ENCODE results near the gene LCLAT1.
"Not testable (repeated sequence)": the region's sequence is repeated elsewhere in the genome, so short reads cannot be mapped to it uniquely, and the experiment has no call there.

LCLAT1 gene

DNA sequence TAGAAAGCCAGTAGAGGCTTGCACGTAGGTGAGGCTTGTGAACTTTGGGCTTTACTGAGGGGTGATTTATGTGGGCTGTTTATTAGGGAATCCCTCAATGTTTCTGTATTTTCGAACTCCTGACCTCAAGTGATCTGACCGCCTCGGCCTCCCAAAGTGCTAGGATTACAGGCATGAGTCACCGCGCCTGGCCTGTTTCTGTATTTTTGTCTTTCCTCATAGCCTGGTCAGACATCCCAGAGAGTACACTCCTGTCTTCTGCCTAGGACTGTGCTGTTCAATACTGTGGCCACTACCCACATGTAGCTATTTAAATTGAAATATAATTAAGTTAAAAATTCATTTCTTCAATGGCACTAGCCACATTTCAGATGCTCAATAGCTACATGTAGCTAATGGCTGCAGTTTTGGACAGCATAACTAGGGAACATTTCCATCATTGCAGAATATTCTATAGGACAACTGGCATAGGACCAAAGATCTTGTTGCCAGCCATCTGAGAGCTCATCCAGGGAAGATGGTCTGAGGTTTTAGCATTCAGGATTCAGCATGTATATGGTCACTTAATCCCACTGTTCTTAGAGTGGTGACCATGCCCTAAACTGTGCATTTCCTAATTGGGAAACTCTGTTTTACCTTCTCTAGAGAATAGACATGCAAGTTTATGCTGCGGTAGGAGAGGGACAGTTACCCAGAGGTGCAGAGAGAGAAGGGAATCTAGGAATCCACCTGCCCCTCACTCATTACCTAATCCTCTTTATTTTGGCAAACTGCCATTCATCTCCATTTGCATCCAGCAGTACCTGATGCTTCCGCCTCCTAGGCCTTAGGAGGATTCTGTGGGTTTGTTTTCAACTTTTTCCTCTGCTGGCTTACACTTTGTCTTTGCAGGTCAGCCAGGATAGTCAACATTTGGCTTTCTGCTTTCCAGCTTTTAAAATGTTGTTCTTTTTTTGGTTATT, 64.4 kb downstream of the LCLAT1 start (continued):
- TF ChIP-seq, protein P1, sequence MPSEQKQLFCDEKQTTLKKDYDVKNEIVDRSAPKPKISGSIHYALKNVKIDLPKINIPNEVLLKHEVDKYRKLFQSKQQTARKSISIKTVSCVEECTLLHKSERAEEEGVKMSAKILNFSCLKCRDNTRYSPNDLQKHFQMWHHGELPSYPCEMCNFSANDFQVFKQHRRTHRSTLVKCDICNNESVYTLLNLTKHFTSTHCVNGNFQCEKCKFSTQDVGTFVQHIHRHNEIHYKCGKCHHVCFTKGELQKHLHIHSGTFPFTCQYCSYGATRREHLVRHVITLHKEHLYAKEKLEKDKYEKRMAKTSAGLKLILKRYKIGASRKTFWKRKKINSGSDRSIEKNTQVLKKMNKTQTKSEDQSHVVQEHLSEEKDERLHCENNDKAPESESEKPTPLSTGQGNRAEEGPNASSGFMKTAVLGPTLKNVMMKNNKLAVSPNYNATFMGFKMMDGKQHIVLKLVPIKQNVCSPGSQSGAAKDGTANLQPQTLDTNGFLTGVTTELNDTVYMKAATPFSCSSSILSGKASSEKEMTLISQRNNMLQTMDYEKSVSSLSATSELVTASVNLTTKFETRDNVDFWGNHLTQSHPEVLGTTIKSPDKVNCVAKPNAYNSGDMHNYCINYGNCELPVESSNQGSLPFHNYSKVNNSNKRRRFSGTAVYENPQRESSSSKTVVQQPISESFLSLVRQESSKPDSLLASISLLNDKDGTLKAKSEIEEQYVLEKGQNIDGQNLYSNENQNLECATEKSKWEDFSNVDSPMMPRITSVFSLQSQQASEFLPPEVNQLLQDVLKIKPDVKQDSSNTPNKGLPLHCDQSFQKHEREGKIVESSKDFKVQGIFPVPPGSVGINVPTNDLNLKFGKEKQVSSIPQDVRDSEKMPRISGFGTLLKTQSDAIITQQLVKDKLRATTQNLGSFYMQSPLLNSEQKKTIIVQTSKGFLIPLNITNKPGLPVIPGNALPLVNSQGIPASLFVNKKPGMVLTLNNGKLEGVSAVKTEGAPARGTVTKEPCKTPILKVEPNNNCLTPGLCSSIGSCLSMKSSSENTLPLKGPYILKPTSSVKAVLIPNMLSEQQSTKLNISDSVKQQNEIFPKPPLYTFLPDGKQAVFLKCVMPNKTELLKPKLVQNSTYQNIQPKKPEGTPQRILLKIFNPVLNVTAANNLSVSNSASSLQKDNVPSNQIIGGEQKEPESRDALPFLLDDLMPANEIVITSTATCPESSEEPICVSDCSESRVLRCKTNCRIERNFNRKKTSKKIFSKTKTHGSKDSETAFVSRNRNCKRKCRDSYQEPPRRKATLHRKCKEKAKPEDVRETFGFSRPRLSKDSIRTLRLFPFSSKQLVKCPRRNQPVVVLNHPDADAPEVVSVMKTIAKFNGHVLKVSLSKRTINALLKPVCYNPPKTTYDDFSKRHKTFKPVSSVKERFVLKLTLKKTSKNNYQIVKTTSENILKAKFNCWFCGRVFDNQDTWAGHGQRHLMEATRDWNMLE (tag by site-specific recombination; conservative IDR thresholded peaks at IDR 0.05; ENCODE audit: low read depth) = no peak
- TF ChIP-seq KLF1 (tag by site-specific recombination; IDR thresholded peaks at IDR 0.05) = no peak
- peak; percentile 58; the same call in 1 of the 2 replicates for TF ChIP-seq ZBTB17 (tag by site-specific recombination; IDR thresholded peaks at IDR 0.05)
- no peak for TF ChIP-seq ZNF112 (tag by site-specific recombination; IDR thresholded peaks at IDR 0.05)
- no peak for TF ChIP-seq ZNF48 (tag by site-specific recombination; IDR thresholded peaks at IDR 0.05)
- 0 out of 2 replicates have a peak, but pooled peaks have one; percentile 19 for TF ChIP-seq ZNF366 (tag by site-specific recombination; conservative IDR thresholded peaks at IDR 0.05)
- peak; percentile 45; the same call in 1 of the 2 replicates for TF ChIP-seq ZNF843 (tag by site-specific recombination; IDR thresholded peaks at IDR 0.05)
- no peak for TF ChIP-seq HOXA7 (CRISPR knock-in tag; IDR thresholded peaks at IDR 0.05; ENCODE audit: borderline replicate concordance)
- 0 out of 2 replicates have a peak, but pooled peaks have one; percentile 48 for TF ChIP-seq ZNF660 (tag by site-specific recombination; IDR thresholded peaks at IDR 0.05)
- TF ChIP-seq ZNF221 (tag by site-specific recombination; IDR thresholded peaks at IDR 0.05; ENCODE audit: borderline replicate concordance) = no peak
- no peak for TF ChIP-seq MZF1 (tag by site-specific recombination; IDR thresholded peaks at IDR 0.05; ENCODE audit: borderline replicate concordance)
- TF ChIP-seq ZXDB (tag by site-specific recombination; IDR thresholded peaks at IDR 0.05) = peak; percentile 27; the same call in 1 of the 2 replicates

DNA sequence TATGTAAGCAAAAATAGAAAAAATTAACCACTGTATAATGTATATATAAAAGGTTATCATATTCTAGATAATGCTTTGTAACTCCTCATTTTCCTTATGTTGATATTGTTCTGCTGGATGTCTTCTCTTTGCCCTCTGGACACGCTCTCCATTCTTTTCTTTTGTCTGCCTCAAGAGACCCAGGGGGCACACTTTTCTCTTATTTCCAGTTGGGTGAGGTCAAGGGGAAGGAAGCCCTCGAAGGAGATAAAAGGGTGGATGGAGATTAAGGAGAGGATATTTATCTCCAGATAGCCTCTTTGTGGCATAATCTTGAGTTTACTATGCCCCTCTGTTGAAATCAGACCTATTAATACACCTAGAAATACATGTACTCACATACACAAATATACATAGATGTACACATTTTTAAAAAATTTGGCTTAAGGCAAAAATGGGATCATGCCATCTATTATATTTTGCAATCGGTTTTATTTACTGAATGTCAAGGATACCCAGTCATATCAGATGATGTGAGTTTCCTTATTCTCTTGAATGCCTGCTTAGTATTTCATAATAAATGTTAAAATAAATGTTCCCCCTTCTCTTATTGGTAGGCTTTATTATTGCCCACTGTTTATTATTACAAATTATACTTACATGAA, 65.3 kb downstream of the LCLAT1 start:
- H3K9me3 ChIP-seq (ENCODE audit: control insufficient read depth, insufficient read depth, low read depth, low read length) = no peaks in the 10 kb centered on the region
- POLR2A ChIA-PET = no interaction called here
- peaks cover 43% of the 10 kb centered on the region for H3K4me1 ChIP-seq (ENCODE audit: control insufficient read depth, insufficient read depth, low read length)
- H3K36me3 ChIP-seq (ENCODE audit: control insufficient read depth in 2 of 2, insufficient read depth in 1 of 2, low read length in 2 of 2) = no peaks in the 10 kb centered on the region
- no peak overlapping the region for H3K27ac ChIP-seq (ENCODE audit: extremely low read depth, low read depth, low read length)
- TF ChIP-seq ZNF777 (tag by site-specific recombination; IDR thresholded peaks at IDR 0.05; ENCODE audit: borderline replicate concordance) = no peak
- CTCF ChIA-PET = interaction anchor here (1.4 kb wide), 1 partner anchor 305 kb away, joined by 5 read pairs; no protein-coding TSS in a partner anchor
- H3K4me3 ChIP-seq (ENCODE audit: low read depth, low read length) = no peak overlapping the region

DNA sequence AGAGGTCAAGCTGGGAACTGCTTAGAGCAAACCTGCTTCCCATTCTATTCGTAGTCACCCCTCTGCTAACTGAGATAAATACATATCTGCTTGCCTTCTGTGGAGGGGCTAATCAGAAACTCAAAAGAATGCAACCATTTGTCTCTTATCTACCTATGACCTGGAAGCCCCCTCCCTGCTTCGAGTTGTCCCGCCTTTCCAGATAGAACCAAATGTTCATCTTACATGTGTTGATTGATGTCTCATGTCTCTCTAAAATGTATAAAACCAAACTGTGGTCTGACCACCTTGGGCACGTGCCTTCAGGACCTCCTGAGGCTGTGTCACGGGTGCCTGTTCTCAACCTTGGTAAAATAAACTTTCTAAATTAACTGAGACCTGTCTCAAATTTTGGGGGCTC, 66.6 kb downstream of the LCLAT1 start:
- H3K36me3 ChIP-seq (ENCODE audit: control insufficient read depth in 2 of 2, insufficient read depth in 1 of 2, low read length in 2 of 2); H3K9me3 ChIP-seq (ENCODE audit: control insufficient read depth, insufficient read depth, low read depth, low read length); CTCF ChIA-PET; H3K27ac ChIP-seq (ENCODE audit: extremely low read depth, low read depth, low read length); H3K4me3 ChIP-seq (ENCODE audit: low read depth, low read length): not testable (repeated sequence)
- POLR2A ChIA-PET = interaction anchor here (0.6 kb wide), 1 partner anchor 59 kb away, joined by 6 read pairs; no protein-coding TSS in a partner anchor
- H3K4me1 ChIP-seq (ENCODE audit: control insufficient read depth, insufficient read depth, low read length) = peaks cover 43% of the 10 kb centered on the region

All from HEK293 (cell line).